Adrenal gland (tissue), 5 donors: Measurements from ENCODE around the gene ZNF235.

Experiments used
- POLR2A ChIP-seq, 2 donors: fragments of 450-650 bp; IDR thresholded peaks; one replicate each; pipeline ENCODE4 v1.6.1; 2017; ENCODE audit warnings: antibody characterized with exemption in 2 of 2, mild to moderate bottlenecking in 2 of 2, moderate library complexity in 1 of 2
- TF ChIP-seq, protein P1 (sequence below), 6 experiments: fragments of 450-650 bp in 4 of 6; fragments of 200-600 bp in 2 of 6; sonication (generic) in 1 of 6; IDR thresholded peaks; 1 replicate in 5 of 6; 2 replicates in 1 of 6; pipeline versions ENCODE4 v1.5.1 to v1.8.0; 2016 to 2021; ENCODE audit warnings: antibody characterized with exemption in 6 of 6, mild to moderate bottlenecking in 2 of 6, moderate library complexity in 1 of 6
- donor health status: DM: no; HTN: no; CAD: no.

- TF ChIP-seq, protein P1, sequence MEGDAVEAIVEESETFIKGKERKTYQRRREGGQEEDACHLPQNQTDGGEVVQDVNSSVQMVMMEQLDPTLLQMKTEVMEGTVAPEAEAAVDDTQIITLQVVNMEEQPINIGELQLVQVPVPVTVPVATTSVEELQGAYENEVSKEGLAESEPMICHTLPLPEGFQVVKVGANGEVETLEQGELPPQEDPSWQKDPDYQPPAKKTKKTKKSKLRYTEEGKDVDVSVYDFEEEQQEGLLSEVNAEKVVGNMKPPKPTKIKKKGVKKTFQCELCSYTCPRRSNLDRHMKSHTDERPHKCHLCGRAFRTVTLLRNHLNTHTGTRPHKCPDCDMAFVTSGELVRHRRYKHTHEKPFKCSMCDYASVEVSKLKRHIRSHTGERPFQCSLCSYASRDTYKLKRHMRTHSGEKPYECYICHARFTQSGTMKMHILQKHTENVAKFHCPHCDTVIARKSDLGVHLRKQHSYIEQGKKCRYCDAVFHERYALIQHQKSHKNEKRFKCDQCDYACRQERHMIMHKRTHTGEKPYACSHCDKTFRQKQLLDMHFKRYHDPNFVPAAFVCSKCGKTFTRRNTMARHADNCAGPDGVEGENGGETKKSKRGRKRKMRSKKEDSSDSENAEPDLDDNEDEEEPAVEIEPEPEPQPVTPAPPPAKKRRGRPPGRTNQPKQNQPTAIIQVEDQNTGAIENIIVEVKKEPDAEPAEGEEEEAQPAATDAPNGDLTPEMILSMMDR (IDR thresholded peaks at IDR 0.05) = no peak
- TF ChIP-seq POLR2A (IDR thresholded peaks at IDR 0.05) = no peak
These were observed 753 bp downstream of the ZNF235 start for GRCh38 chr19:44303976-44304568.
